Measurements from ENCODE around the gene OXT. TPM values are rescaled to one million over a fixed set of nuclear protein-coding genes. Genes with fewer than 3 reads are reported as not detected.

The OXT gene
- total and polyA plus RNA-seq, 2 of the 13 experiments (the other 11 are each of a cell fraction or from before 2014, with no cell fraction given): not detected

DNA sequence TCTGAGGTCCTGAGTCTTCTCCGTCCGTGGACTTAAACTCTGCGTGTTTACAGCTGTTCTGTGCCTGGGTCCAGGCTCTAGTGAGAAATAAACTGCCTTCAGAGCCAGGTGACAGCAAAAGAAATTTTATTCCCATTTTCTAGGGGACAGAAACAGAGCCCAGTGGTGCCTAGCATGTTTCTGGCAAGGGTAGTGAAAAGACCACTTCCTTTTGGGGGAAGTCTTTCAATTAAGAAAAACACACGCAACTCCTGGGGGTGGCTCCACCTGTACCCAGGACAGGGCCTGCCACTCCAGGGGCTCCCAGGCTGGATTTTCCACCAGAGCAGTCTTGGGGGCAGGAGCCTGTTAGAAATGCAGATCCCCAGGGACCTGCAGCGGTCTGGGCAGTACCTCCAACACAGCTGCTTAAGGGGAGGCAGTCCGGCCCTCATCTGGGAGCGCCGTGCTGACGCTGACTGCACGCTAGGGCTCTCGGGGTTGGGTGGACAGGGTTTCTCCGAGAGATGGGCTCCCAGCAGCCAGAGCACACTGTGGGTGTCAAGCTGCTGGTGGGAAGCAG lies 36.1 kb downstream of the OXT start (continued):
- TF ChIP-seq, protein P1, sequence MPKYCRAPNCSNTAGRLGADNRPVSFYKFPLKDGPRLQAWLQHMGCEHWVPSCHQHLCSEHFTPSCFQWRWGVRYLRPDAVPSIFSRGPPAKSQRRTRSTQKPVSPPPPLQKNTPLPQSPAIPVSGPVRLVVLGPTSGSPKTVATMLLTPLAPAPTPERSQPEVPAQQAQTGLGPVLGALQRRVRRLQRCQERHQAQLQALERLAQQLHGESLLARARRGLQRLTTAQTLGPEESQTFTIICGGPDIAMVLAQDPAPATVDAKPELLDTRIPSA (CRISPR knock-in tag; IDR thresholded peaks at IDR 0.05; ENCODE audit: borderline replicate concordance): 0 out of 2 replicates have a peak, but pooled peaks have one; percentile 53
- TF ChIP-seq, protein P2, sequence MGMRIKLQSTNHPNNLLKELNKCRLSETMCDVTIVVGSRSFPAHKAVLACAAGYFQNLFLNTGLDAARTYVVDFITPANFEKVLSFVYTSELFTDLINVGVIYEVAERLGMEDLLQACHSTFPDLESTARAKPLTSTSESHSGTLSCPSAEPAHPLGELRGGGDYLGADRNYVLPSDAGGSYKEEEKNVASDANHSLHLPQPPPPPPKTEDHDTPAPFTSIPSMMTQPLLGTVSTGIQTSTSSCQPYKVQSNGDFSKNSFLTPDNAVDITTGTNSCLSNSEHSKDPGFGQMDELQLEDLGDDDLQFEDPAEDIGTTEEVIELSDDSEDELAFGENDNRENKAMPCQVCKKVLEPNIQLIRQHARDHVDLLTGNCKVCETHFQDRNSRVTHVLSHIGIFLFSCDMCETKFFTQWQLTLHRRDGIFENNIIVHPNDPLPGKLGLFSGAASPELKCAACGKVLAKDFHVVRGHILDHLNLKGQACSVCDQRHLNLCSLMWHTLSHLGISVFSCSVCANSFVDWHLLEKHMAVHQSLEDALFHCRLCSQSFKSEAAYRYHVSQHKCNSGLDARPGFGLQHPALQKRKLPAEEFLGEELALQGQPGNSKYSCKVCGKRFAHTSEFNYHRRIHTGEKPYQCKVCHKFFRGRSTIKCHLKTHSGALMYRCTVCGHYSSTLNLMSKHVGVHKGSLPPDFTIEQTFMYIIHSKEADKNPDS (CRISPR knock-in tag; IDR thresholded peaks at IDR 0.05): peak; percentile 65; the same call in 1 of the 2 replicates
- TF ChIP-seq ZBTB7A (CRISPR knock-in tag; IDR thresholded peaks at IDR 0.05) (0 out of 2 replicates have a peak, but pooled peaks have one; percentile 2), MBD4 (IDR thresholded peaks at IDR 0.05; ENCODE audit: borderline replicate concordance, low read length) (no peak), CCAR2 (optimal IDR thresholded peaks at IDR 0.05; ENCODE audit: low read depth, low read length) (peak; percentile 43), ELF1 (CRISPR knock-in tag; IDR thresholded peaks at IDR 0.05) (no peak), TBX2 (CRISPR knock-in tag; IDR thresholded peaks at IDR 0.05; ENCODE audit: borderline replicate concordance) (0 out of 2 replicates have a peak, but pooled peaks have one; percentile 5), AKAP8 (CRISPR knock-in tag; IDR thresholded peaks at IDR 0.05) (no peak), KLF9 (CRISPR knock-in tag; IDR thresholded peaks at IDR 0.05; ENCODE audit: low read depth) (no peak), ZNF644 (CRISPR knock-in tag; IDR thresholded peaks at IDR 0.05; ENCODE audit: low read depth) (no peak), ZFP90 (CRISPR knock-in tag; IDR thresholded peaks at IDR 0.05; ENCODE audit: borderline replicate concordance) (0 out of 2 replicates have a peak, but pooled peaks have one; percentile 7), KLF15 (CRISPR knock-in tag; IDR thresholded peaks at IDR 0.05; ENCODE audit: borderline replicate concordance) (no peak), NRL (CRISPR knock-in tag; IDR thresholded peaks at IDR 0.05; ENCODE audit: borderline replicate concordance) (peak; percentile 37; the same call in 1 of the 2 replicates), ZNF605 (CRISPR knock-in tag; IDR thresholded peaks at IDR 0.05) (0 out of 2 replicates have a peak, but pooled peaks have one; percentile 17), NCOA1 (CRISPR knock-in tag; IDR thresholded peaks at IDR 0.05) (peak; percentile 79), SP1 (IDR thresholded peaks at IDR 0.05) (no peak), SP1 (CRISPR knock-in tag; IDR thresholded peaks at IDR 0.05) (no peak), NR2F2 (IDR thresholded peaks at IDR 0.05; ENCODE audit: borderline replicate concordance, low read depth) (no peak), BCL6 (CRISPR knock-in tag; IDR thresholded peaks at IDR 0.05) (no peak), ZNF501 (CRISPR knock-in tag; IDR thresholded peaks at IDR 0.05) (peak; percentile 13; the same call in 1 of the 2 replicates), ZNF883 (CRISPR knock-in tag; IDR thresholded peaks at IDR 0.05; ENCODE audit: not compliant biosample characterization) (no peak), SRSF9 (IDR thresholded peaks at IDR 0.05; ENCODE audit: borderline replicate concordance, insufficient read depth, low read depth, low read length, poor library complexity, severe bottlenecking) (no peak), CBX1 (IDR thresholded peaks at IDR 0.05; ENCODE audit: low read depth) (no peak), ZNF232 (CRISPR knock-in tag; IDR thresholded peaks at IDR 0.05; ENCODE audit: borderline replicate concordance) (peak; percentile 3; the same call in 1 of the 2 replicates)
- TF ChIP-seq, protein P3, sequence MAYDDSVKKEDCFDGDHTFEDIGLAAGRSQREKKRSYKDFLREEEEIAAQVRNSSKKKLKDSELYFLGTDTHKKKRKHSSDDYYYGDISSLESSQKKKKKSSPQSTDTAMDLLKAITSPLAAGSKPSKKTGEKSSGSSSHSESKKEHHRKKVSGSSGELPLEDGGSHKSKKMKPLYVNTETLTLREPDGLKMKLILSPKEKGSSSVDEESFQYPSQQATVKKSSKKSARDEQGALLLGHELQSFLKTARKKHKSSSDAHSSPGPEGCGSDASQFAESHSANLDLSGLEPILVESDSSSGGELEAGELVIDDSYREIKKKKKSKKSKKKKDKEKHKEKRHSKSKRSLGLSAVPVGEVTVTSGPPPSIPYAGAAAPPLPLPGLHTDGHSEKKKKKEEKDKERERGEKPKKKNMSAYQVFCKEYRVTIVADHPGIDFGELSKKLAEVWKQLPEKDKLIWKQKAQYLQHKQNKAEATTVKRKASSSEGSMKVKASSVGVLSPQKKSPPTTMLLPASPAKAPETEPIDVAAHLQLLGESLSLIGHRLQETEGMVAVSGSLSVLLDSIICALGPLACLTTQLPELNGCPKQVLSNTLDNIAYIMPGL (CRISPR knock-in tag; IDR thresholded peaks at IDR 0.05; ENCODE audit: borderline replicate concordance in 1 of 2, low read depth in 1 of 2): no peak
- TF ChIP-seq, protein P4, sequence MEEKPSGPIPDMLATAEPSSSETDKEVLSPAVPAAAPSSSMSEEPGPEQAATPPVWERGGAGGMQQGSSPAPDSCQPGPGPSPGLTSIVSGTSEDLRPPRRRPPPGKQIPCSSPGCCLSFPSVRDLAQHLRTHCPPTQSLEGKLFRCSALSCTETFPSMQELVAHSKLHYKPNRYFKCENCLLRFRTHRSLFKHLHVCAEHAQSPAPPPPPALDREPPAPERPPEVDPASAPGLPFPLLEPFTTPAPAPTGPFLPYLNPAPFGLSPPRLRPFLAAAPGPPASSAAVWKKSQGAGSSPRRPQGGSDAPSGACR (CRISPR knock-in tag; IDR thresholded peaks at IDR 0.05): 0 out of 2 replicates have a peak, but pooled peaks have one; percentile 50
